ENCODE data around the gene VIPR2. TPM values are rescaled to one million over a fixed set of nuclear protein-coding genes. Genes with fewer than 3 reads are reported as not detected.

VIPR2 gene
- total and polyA plus RNA-seq, 2 experiments from 2014 or later, result 1.3 to 2.7 TPM

- ATAC-seq (no peak), DNase-seq (ENCODE audit: low spot score) (no peak)
- H3K4me3 ChIP-seq, result no peak overlapping the region
- peaks cover 21% of the 10 kb centered on the region; the same call in 1 of the 3 replicates for H3K36me3 Mint-ChIP-seq (ENCODE audit: low read depth)
- no peaks in the 10 kb centered on the region for H3K9me2 ChIP-seq (ENCODE audit: insufficient read depth)
- no peaks in the 10 kb centered on the region for H3K27me3 ChIP-seq (ENCODE audit: insufficient read depth)
- H3K4me2 ChIP-seq, result no peak overlapping the region
- no peak overlapping the region for H3K27ac Mint-ChIP-seq
- no peak overlapping the region for H3K27ac ChIP-seq (ENCODE audit: low read depth)
- 0 out of 2 replicates have a peak, but pooled peaks cover 11% of the 10 kb centered on the region for H3K4me1 ChIP-seq (ENCODE audit: insufficient read depth)
- peaks cover 11% of the 10 kb centered on the region for H3K4me1 Mint-ChIP-seq
- H3K27me3 Mint-ChIP-seq (ENCODE audit: insufficient read depth, low read depth, poor library complexity), result peaks cover 7% of the 10 kb centered on the region
- H3F3A ChIP-seq (replicated peaks; ENCODE audit: low read depth), result no peaks in the 10 kb centered on the region
- H3K9me3 Mint-ChIP-seq, result peaks cover 61% of the 10 kb centered on the region
- H3K4me3 Mint-ChIP-seq, result no peak overlapping the region
- no peak overlapping the region for H2AFZ ChIP-seq
- TF ChIP-seq CREB1 (CRISPR knock-in tag; IDR thresholded peaks at IDR 0.05; ENCODE audit: low read depth) (no peak), NANOG (IDR thresholded peaks at IDR 0.05; ENCODE audit: borderline replicate concordance) (no peak), REST (IDR thresholded peaks at IDR 0.05; ENCODE audit: unreplicated experiment) (no peak), ZNF462 (CRISPR knock-in tag; IDR thresholded peaks at IDR 0.05) (no peak), STAT1 (IDR thresholded peaks at IDR 0.05; ENCODE audit: unreplicated experiment) (no peak), EZH2phosphoT487 (IDR thresholded peaks at IDR 0.05; ENCODE audit: unreplicated experiment) (no peak), EZH2 (IDR thresholded peaks at IDR 0.05; ENCODE audit: low read depth, unreplicated experiment) (no peak), ZNF114 (CRISPR knock-in tag; IDR thresholded peaks at IDR 0.05) (no peak), JUNB (IDR thresholded peaks at IDR 0.05; ENCODE audit: unreplicated experiment) (no peak)
- H3K36me3 ChIP-seq (ENCODE audit: insufficient read depth), result no peaks in the 10 kb centered on the region
- no peaks in the 10 kb centered on the region for H4K20me1 ChIP-seq (replicated peaks; ENCODE audit: insufficient read depth)
- H3K79me2 ChIP-seq (replicated peaks; ENCODE audit: insufficient read depth), result no peaks in the 10 kb centered on the region
Measured at GRCh38 chr7:159128767-159129166, 15.9 kb downstream of the VIPR2 start.

All from GM23338 (cell line).